AG09309 (cell line): ENCODE measurements around the gene ARL6IP6.
A peak's percentile ranks its signal among the peaks of the same experiment; 100 is the strongest.

ENCODE experiments used
- DNase-seq: peaks from one replicate; pipeline ENCODE4 v3.0.0-alpha.2; 2010; ENCODE audit warnings: low read depth
- H3K4me3 ChIP-seq: 2 replicates; pipeline ENCODE4 v1.5.1; 2011; ENCODE audit warnings: mild to moderate bottlenecking, low read depth, low read length, moderate library complexity; ENCODE audit not compliant: control insufficient read depth
- CTCF ChIP-seq: IDR thresholded peaks from 2 replicates; pipeline ENCODE4 v1.5.1; 2011; ENCODE audit warnings: mild to moderate bottlenecking, low read depth, low read length, inconsistent platforms; ENCODE audit not compliant: insufficient read depth, control insufficient read depth; ENCODE audit errors: missing control alignments

The ARL6IP6 gene

GRCh38 chr2:152708742-152709141, 9.7 kb upstream of the ARL6IP6 start:
- H3K4me3 ChIP-seq: no peak overlapping the region
- TF ChIP-seq CTCF: no peak
- DNase-seq: no peak

GRCh38 chr2:152710713-152711112, 7.7 kb upstream of the ARL6IP6 start:
- no peak for DNase-seq
- TF ChIP-seq CTCF: no peak
- no peak overlapping the region for H3K4me3 ChIP-seq

- no peak for DNase-seq
- no peak for TF ChIP-seq CTCF
- H3K4me3 ChIP-seq: no peak overlapping the region
These were observed 3.3 kb upstream of the ARL6IP6 start for GRCh38 chr2:152715112-152715511.

GRCh38 chr2:152715854-152716428, 2.5 kb upstream of the ARL6IP6 start:
- no peak for DNase-seq
- peak overlapping the region; percentile 97 for H3K4me3 ChIP-seq
- TF ChIP-seq CTCF: peak; percentile 52

GRCh38 chr2:152716805-152717227, 1.6 kb upstream of the ARL6IP6 start:
- no peak for DNase-seq
- no peak for TF ChIP-seq CTCF
- H3K4me3 ChIP-seq: peak overlapping the region; percentile 97

GRCh38 chr2:152717228-152718075, 968 bp upstream of the ARL6IP6 start, which contains the start of gene PRPF40A:
Gene PRPF40A (minus strand): TSS chr2:152717461. CDS start chr2:152717439, 22 bp downstream.
- peak; percentile 93 for DNase-seq
- no peak for TF ChIP-seq CTCF
- peak within 1 kb of the TSS; percentile 97 for H3K4me3 ChIP-seq
